MG63 (cell line): Measurements from ENCODE around the gene TRERF1. TPM values are rescaled to one million over a fixed set of nuclear protein-coding genes. Genes with fewer than 3 reads are reported as not detected.
"Not testable (repeated sequence)": the region's sequence is repeated elsewhere in the genome, so short reads cannot be mapped to it uniquely, and the experiment has no call there.

Experiments
- DNase-seq: peaks from one replicate; pipeline ENCODE4 v3.0.0-alpha.2; 2020
- H3K27me3 ChIP-seq: fragments of 250-450 bp; sonication (Bioruptor Pico); 2 replicates; pipeline ENCODE4 v1.5.1; 2020; ENCODE audit warnings: mild to moderate bottlenecking, moderate library complexity
- H3K36me3 ChIP-seq: fragments of 250-450 bp; sonication (Bioruptor Pico); 2 replicates; pipeline ENCODE4 v1.5.1; 2020; ENCODE audit warnings: mild to moderate bottlenecking, moderate library complexity
- H3K4me3 ChIP-seq: fragments of 250-450 bp; sonication (Bioruptor Pico); 2 replicates; pipeline ENCODE4 v1.5.1; 2020; ENCODE audit warnings: mild to moderate bottlenecking, moderate library complexity
- H3K9me3 ChIP-seq: fragments of 250-450 bp; sonication (Bioruptor Pico); 2 replicates; pipeline ENCODE4 v1.5.1; 2020; ENCODE audit warnings: mild to moderate bottlenecking, moderate library complexity
- total RNA-seq: library from RNA; depleted of rRNA; stranded (reverse); fragments of >200 nt; shearing (Covaris generic); gene quantifications from 2 replicates; pipeline ENCODE4 v1.2.3, GENCODE V29; 2014; ENCODE audit warnings: low replicate concordance

The TRERF1 gene
- total RNA-seq, 1 experiment from 2014 or later: 2.1 TPM

DNA sequence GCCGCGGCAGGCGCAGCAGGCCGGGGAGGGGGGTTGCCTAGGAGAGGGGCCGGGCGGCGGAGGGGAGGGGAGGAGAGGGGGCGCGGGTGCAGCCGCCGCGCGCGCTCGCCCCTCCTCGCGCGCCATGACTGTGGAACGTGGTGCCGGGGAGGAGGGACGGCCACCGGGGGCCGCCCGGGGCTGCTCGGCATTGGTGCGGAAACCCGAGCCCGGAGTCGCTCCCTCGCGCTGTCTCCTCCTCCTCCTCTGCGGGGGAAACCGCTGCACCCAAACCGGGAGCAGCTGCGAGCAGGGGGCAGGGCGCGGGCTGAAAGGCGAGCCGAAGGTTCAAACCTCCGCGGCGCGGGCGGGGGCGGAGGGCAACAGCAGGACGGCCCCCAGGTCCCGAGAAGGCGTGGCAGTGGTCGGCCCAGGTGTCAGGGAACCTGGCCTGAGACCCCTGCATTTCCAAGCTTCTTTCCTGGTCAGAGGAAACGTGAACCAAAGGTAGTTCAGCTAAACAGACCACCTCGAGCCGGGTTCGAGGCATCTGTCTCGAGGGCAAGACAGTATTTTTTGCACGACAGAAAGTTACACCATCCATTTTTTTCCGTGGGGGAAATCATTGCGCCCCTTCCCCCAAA lies 1.4 kb upstream of the TRERF1 start:
- Histone ChIP-seq H3K36me3 (no peaks in the 10 kb centered on the region), H3K4me3 (peak overlapping the region; percentile 69), H3K27me3 (no peaks in the 10 kb centered on the region), H3K9me3 (no peaks in the 10 kb centered on the region)
- DNase-seq: peak; percentile 91

DNA sequence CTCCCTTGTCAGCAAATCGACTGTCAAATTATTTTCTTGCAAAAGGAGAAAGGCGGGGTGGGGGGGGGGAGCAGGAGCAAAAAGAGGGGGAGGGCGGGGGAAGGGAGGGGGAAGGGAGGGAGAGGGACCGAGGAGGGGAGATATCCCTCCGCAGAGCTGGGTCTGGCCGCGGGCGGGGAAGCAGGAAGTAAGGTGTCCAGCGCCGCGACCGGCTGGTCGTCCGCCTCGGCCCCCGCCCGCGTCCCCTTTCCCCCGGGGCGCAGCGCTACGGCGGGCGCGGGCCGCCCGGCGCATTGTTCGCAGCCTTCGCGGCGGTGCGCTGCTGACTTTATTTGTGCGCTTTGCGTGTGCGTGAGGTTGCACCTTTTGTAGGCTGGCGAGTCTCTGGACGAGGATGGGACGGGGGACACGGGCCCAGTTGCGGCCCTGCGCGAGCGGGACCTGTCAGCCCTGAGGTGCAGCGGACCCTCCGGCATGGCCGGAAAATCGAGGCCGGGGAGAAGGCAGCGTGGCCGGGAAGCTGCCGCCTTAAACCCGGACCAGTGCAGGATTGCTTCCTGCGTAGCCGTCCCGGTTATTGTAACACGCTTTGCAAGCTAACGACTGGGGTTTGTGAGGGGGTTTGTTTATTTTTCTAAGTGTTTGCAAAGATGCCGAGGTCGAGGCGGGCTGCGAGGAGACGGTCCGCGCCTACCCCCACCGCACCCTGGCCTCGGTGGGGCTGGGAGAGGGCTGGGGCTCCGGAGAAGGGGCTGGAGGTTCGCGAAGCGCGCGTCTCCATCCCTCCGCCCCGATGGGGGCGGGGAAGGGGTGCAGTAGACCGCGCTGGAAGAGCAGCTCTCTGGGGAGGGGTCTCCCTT lies 675 bp upstream of the TRERF1 start:
- DNase-seq: peak; percentile 75
- Histone ChIP-seq H3K36me3 (no peaks in the 10 kb centered on the region), H3K9me3 (no peaks in the 10 kb centered on the region)

DNA sequence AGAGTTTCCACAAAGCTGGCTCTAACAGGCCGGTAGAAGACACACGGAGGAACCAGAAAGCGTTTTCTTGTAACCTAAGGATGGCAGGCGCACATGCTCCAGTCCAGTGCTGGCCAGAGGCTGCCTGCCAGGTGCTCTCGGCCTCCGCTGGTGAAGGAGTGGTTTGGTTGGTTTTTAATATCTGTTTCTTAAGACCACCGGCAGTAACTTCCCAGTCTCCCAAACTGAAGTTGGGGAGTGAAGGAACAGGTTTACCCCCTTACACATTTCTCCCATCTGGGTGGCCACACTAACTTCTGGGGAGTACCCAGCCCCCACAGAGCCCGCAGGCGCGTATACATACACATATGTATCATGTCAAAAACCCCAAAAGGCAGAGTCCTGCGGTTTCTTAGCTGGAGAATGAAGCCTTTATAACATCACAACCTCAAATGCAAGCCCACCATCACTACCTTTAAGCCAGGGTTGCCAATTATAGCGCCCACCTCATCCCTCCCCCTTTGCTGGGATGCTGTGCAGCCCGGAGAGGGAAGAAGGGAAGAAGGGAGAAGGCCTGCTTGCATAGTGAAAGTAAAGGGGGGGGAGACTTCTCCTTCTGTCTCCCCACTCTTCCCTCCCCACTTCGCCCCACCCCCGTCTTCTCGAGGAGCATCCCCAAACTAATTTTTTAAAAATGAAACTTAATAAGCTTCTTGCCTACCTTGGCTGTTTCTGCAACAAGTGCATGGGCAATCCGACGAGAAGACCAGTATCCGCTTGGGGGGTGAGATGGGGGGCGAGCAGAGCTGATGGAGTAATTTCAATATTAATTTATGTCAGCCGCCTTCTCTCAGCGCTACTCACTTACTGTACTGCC lies 1.0 kb downstream of the TRERF1 start:
- H3K27me3 ChIP-seq: no peaks in the 10 kb centered on the region
- peak overlapping the region; percentile 69 for H3K4me3 ChIP-seq
- peak; percentile 4 for DNase-seq
- H3K36me3 ChIP-seq: no peaks in the 10 kb centered on the region
- no peaks in the 10 kb centered on the region for H3K9me3 ChIP-seq

More for the DNA sequence above, 675 bp upstream of the TRERF1 start:
- no peaks in the 10 kb centered on the region for H3K27me3 ChIP-seq
- peak overlapping the region; percentile 69 for H3K4me3 ChIP-seq

DNA sequence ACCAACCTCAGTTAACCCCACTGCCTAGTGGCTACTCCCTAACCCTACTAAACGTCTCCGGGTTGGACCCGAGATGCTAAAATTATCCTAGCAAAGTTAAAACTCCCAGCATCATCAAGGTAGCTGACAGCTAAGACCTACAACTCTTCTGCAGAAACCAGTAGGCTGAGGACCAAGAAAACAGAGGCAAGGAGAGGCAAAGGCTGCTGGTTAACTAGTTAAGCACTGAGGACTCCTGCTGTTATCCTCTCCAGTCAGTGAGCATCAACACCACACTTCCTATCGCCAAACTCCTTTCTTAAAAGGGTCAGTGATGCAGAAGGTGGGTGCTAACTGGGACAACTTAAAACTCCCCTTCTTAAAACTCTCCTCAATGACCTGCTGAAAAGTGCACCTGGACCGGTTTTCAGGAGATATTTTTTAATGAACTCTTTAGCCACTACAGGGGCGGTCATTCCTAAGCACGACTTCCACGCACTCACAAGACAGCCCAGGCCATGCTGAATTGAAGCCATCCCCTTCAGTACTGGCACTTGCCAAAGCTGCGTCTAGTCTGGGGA lies 1.7 kb downstream of the TRERF1 start:
- H3K9me3 ChIP-seq: no peaks in the 10 kb centered on the region
- no peaks in the 10 kb centered on the region for H3K36me3 ChIP-seq
- peak overlapping the region; percentile 69 for H3K4me3 ChIP-seq
- no peak for DNase-seq
- H3K27me3 ChIP-seq: no peaks in the 10 kb centered on the region

DNA sequence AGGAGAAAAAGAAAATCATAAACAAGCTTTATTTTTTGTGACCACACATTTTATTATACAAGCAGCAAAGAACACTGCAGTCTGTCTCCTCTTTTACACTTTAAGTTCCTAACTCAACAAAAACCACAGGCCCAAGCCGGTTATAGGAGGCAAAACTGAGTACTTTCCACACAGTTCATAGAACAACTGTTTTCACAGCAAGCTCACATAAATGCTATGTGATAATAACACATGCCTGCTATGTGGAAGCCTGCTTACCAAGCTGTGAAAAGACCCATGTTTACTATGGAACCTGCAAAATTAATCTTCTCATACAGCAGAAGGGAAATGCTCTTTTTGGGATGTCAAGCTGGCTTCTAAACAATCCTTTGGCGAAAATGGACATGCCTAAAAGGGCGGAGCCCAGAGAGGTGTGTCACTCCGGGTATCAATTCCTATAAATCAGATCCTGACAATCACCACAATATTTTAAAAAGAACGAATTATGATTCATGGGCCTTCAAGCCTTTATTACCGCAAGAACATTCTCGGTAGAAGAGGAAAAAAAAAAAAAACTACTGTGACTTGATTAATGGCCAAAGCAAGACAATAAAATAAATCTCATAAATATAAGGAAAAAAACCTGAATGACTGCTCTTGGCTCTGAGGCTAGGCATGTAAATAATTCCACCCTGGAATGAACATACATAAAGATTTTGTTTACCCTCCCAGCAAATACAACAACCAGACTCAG lies 2.6 kb downstream of the TRERF1 start:
- H3K27me3 ChIP-seq: no peaks in the 10 kb centered on the region

DNA sequence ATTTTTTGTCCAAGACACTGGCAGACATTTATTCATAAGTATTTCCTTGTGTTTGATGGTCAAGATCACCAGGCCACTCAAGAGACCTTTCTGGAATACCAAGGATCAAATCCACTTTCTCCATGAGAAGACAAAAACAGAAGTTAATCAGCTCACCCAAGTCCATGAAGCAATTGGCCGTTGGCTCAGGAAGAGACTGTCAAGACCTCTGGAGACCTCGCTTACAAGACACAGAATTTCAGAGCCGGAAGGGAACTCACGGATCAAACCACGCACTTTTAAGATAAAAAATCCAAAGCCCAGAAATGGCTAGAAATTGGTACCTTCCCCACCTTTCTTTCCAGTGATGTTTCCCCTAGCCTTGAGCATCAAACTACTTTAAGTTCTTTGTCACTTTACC lies 3.3 kb downstream of the TRERF1 start:
- Histone ChIP-seq H3K27me3 (no peaks in the 10 kb centered on the region), H3K4me3 (no peak overlapping the region), H3K36me3 (no peaks in the 10 kb centered on the region), H3K9me3 (no peaks in the 10 kb centered on the region)
- DNase-seq: no peak

More for the DNA sequence above, 2.6 kb downstream of the TRERF1 start:
- no peaks in the 10 kb centered on the region for H3K36me3 ChIP-seq
- no peak overlapping the region; the same call in 1 of the 2 replicates for H3K4me3 ChIP-seq
- no peak for DNase-seq
- no peaks in the 10 kb centered on the region for H3K9me3 ChIP-seq

DNA sequence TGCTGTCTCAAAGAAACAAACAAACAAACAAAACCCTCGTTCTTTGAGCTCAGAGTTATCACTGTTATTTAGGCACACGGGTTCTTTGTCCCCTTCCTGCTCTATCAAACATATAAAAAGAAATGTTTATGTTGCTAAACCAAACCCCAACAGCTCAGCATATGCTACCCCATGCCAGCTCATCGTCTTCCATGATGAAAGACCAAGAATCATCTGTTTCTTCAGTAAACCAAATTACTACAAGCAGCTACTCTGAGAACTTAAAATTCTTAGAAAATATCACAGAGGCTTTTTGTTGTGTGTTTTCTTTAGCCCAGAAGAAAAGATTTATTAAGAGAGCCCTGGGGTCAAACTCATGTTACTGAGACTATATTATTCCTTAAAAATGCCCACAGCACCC lies 4.7 kb downstream of the TRERF1 start:
- no peak for DNase-seq
- Histone ChIP-seq H3K36me3 (no peaks in the 10 kb centered on the region), H3K27me3 (no peaks in the 10 kb centered on the region), H3K4me3 (no peak overlapping the region), H3K9me3 (no peaks in the 10 kb centered on the region)

DNA sequence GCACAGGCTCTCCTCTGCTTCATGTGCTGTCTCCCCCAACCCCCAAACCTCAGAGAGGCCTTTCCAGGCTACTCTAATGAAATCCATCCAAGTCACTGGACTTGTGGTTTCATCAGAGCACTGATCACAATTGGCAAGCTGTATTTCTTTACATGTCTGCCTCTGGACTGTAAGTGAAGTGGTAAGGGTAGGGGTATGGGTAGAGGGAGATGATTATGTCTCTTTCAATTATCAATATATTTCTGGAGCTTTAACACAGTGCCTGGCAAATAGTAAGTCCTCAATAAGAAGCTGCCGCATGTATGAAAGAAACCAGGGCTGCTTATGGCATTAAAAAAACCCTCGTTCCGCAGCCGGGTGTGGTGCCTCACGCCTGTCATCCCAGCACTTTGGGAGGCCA lies 5.4 kb downstream of the TRERF1 start:
- no peaks in the 10 kb centered on the region for H3K27me3 ChIP-seq
- H3K9me3 ChIP-seq: no peaks in the 10 kb centered on the region
- H3K4me3 ChIP-seq: no peak overlapping the region
- DNase-seq: no peak
- no peaks in the 10 kb centered on the region for H3K36me3 ChIP-seq

DNA sequence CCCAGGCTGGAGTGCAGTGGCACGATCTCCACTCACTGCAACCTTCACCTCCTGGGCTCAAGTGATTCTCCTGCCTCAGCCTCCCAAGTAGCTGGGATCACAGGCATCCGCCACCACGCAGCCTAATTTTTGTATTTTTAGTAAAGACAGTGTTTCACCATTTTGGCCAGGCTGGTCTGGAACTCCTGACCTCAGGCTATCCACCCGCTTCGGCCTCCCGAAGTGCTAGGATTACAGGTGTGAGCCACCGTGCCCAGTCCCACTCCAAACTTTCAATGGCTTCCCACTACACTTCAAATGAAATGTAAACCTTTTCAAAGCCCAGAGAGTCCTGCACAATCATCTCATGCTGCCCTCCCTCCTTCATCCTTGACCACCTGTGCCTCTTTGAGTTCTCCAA lies 5.8 kb downstream of the TRERF1 start:
- not testable (repeated sequence) for H3K27me3 ChIP-seq, H3K36me3 ChIP-seq, H3K9me3 ChIP-seq, DNase-seq, H3K4me3 ChIP-seq

DNA sequence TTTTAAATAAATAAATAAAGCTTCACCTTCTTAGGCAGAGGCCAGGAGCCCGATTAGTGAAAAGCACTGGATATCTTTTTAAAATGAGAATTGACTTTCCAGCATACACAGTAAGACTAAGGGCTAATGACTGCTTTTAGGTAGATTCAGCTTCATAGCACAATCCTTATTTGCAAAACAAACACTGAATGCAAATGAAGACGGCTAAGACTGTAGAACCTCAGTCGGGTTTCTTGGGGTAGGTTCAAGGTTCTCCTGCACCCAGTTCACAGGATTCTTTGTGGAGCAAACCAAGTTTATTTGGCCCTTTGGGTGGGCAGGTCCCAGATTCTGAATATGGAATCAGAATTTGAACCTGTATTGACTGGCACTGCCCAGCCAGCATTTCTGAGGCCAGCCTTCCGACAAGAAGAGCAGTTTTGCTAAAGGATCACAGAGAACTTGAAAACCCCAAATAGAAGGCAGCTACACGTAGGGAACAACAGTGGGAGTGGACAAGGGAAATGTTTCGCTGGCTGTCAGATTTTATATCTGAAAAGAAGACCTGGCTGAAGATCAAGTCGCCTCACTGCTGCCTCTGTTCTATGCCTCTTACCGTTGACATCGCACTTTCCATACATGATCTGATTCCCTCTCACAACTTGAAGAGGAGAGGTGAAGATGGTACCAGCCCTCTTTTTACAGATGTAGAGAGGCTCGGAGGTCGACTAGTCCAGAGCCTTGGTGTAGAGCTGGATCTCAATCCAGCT lies 8.2 kb downstream of the TRERF1 start:
- Histone ChIP-seq H3K9me3 (no peaks in the 10 kb centered on the region), H3K4me3 (no peak overlapping the region), H3K36me3 (no peaks in the 10 kb centered on the region), H3K27me3 (no peaks in the 10 kb centered on the region)
- no peak for DNase-seq

DNA sequence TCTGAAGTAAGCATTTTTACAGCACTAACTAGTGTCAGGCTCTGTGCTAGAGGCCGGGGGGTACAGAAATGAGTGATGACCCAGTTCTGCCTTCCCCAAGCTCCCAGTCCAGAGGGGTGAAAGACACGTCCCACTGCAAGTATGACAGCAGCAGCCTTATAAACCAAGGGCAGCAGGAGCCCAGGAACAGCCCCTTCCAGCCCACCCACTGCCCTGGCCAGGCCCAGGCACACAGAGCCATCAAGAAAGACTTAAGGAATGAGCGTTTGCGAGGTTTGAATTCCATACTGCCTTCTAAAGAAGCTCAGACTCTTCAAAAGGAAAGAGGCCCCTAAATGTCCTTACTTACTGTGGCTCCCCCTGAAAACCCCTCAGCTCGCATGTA lies 10.0 kb downstream of the TRERF1 start:
- no peak for DNase-seq
- Histone ChIP-seq H3K9me3 (no peaks in the 10 kb centered on the region), H3K4me3 (no peak overlapping the region), H3K36me3 (no peaks in the 10 kb centered on the region), H3K27me3 (no peaks in the 10 kb centered on the region)

DNA sequence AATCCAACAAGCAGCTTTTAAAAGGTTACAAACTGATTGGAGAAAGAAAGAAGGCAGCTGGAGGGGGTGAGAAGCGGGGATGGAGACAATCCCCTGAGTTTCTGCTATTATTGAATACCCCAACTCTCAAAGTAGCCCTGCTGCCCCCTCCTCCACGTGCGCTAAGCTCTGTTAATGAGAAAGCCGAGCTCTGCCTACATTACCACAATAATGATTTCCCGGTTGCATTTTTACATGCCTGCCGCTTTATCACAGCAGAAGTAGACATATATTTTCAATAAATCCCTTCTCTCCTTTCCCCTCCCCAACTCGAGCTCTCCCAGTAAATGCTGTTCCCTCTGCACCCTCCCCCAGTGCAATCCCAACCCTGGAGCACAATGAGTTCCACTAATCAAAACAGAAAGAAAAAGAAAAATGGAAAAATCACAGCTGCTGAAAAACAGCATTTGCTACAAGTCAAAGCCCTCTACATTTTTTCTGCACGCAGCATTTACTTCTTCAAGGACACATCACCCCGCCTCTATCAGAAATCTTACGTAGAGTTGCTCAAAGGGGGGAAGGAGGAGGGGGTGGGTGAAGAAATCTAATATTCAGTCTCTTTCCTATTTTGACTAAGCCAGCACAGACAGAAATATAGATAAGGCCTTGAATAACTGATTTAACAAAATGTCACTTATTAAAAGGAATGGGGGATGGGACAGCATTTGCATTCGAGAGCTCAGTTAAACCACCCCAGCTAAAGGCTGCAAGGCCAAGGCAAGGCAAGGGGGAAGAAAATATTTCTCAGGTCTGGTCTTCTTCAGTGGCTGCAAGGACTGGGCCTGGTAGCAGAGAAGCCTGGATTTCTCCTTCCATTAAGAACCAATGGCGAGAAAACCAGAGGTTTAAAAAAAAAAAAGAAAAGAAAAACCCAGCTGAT lies 10.7 kb downstream of the TRERF1 start:
- H3K4me3 ChIP-seq: no peak overlapping the region
- no peak for DNase-seq

DNA sequence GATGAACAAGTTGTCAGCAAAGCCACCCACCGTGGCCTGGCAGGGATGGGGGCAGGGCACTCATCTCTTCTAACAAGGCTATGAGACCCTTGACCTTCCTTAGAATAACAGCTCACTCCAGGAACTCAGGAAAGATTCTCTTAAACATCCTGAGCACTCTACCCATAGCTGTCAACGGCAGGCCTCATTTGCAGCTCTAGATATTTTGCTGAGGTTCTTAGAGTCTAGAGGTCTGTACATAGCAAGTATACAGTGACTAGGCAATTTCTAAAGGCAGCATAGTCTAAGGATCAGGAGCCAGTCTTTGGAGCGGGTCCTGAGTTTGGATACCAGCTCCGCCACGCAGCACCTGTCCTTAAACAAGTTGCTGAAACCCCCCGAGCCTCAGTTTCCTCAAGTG lies 11.7 kb downstream of the TRERF1 start:
- Histone ChIP-seq H3K27me3 (no peaks in the 10 kb centered on the region), H3K4me3 (no peak overlapping the region), H3K36me3 (no peaks in the 10 kb centered on the region), H3K9me3 (no peaks in the 10 kb centered on the region)
- no peak for DNase-seq

More for the DNA sequence above, 10.7 kb downstream of the TRERF1 start:
- Histone ChIP-seq H3K27me3 (no peaks in the 10 kb centered on the region), H3K9me3 (no peaks in the 10 kb centered on the region), H3K36me3 (no peaks in the 10 kb centered on the region)

DNA sequence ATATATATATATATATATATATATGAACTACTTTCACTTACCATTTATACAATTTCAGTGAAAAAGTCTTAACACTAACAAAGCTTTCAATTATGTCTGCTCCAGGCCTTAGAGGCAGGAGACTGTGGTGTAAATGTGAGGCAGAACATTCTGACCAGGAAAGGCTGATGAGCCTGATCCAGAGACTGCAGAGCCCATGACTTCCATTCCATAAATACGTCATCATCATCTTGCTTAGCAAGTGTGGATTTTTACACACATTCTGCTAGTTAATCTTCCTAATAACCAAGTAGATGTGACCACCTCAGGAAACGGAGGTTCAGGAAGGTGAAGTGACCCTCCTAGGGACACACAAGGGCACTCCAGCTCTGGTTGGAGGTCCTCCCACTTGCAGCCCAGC lies 14.9 kb downstream of the TRERF1 start:
- Histone ChIP-seq H3K27me3 (no peaks in the 10 kb centered on the region), H3K36me3 (no peaks in the 10 kb centered on the region), H3K4me3 (no peak overlapping the region), H3K9me3 (peaks cover 9% of the 10 kb centered on the region)
- DNase-seq: no peak

DNA sequence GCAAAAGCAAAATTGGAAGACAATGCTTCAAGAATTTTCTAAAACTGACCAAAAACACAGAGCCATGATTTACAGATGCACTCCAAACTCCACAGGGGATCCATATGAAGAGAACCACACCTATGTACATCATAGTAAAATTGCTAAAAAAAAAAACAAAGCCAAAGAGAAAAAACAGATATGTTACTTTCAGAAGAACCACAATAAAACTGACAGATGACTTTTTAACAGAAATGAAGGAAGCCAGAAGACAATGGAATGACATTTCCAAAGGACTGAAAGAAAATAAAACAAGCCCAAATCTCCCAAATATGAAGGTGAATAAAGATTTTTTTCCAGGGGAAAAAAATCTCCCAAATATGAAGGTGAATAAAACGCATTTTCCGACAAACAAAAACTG lies 17.5 kb downstream of the TRERF1 start:
- Histone ChIP-seq H3K36me3 (no peaks in the 10 kb centered on the region), H3K27me3 (no peaks in the 10 kb centered on the region), H3K9me3 (peaks cover 9% of the 10 kb centered on the region), H3K4me3 (no peak overlapping the region)
- no peak for DNase-seq
